Prostate gland (tissue), 2 donors: ENCODE measurements around the gene GTF2I.
"Not testable (repeated sequence)": the region's sequence is repeated elsewhere in the genome, so short reads cannot be mapped to it uniquely, and the experiment has no call there.

ENCODE experiments used
- POLR2A ChIP-seq: fragments of 450-650 bp; IDR thresholded peaks from one replicate; pipeline ENCODE4 v1.6.1; 2016; ENCODE audit warnings: antibody characterized with exemption, mild to moderate bottlenecking
- POLR2AphosphoS5 ChIP-seq: sonication (generic); formaldehyde crosslinking; IDR thresholded peaks from one replicate; pipeline ENCODE4 v1.6.1; 2017; ENCODE audit warnings: antibody characterized with exemption
- TF ChIP-seq, protein P1 (sequence below), 4 experiments: fragments of 200-600 bp in 2 of 4; fragments of 450-650 bp in 2 of 4; sonication (generic) in 2 of 4; IDR thresholded peaks; 1 replicate in 3 of 4; 2 replicates in 1 of 4; pipeline ENCODE4 v1.5.1; 2016 to 2019; ENCODE audit warnings: antibody characterized with exemption in 4 of 4, mild to moderate bottlenecking in 2 of 4, moderate library complexity in 2 of 4

DNA sequence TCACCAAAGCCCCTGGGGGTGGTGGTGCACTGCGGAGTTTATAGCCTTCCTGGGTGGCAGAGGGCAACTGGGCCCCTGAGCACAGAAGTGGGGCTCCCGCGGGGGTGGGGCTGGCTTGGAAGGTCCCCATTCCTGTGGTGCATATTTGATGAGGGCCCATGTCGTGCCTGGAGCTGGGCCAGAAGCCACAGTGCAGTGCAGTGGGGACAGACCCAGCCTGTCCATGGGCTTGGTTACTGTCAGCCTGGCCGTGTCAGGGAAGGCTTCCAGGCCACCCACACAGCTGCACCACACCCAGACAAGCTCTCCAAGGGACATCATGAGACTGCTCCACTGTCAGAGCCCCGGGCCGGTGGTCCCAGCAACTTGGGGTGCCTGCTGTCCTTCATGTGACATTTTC is 109.0 kb downstream of the GTF2I start:
- TF ChIP-seq, protein P1, sequence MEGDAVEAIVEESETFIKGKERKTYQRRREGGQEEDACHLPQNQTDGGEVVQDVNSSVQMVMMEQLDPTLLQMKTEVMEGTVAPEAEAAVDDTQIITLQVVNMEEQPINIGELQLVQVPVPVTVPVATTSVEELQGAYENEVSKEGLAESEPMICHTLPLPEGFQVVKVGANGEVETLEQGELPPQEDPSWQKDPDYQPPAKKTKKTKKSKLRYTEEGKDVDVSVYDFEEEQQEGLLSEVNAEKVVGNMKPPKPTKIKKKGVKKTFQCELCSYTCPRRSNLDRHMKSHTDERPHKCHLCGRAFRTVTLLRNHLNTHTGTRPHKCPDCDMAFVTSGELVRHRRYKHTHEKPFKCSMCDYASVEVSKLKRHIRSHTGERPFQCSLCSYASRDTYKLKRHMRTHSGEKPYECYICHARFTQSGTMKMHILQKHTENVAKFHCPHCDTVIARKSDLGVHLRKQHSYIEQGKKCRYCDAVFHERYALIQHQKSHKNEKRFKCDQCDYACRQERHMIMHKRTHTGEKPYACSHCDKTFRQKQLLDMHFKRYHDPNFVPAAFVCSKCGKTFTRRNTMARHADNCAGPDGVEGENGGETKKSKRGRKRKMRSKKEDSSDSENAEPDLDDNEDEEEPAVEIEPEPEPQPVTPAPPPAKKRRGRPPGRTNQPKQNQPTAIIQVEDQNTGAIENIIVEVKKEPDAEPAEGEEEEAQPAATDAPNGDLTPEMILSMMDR (IDR thresholded peaks at IDR 0.05) = not testable (repeated sequence)
- TF ChIP-seq POLR2A, POLR2AphosphoS5: not testable (repeated sequence)
